Mesendoderm (in vitro differentiated cells): Measurements from ENCODE around the gene TTC33.

ENCODE experiments used
- DNase-seq: peaks from one replicate; pipeline ENCODE4 v3.0.0; 2013
- H2AK5ac ChIP-seq: 2 replicates; pipeline ENCODE4 v1.6.1; 2013; ENCODE audit warnings: low read length, inconsistent platforms
- H2BK120ac ChIP-seq: 2 replicates; pipeline ENCODE4 v1.6.1; 2013; ENCODE audit warnings: low read depth, mild to moderate bottlenecking, low read length, moderate library complexity, mixed read lengths
- H2BK15ac ChIP-seq: replicated peaks from 2 replicates; pipeline ENCODE4 v1.6.1; 2013; ENCODE audit warnings: low read depth, mild to moderate bottlenecking, moderate library complexity
- H2BK5ac ChIP-seq: 2 replicates; pipeline ENCODE4 v1.6.1; 2013; ENCODE audit warnings: low read length, inconsistent platforms
- H3K18ac ChIP-seq: 2 replicates; pipeline ENCODE4 v1.6.1; 2013; ENCODE audit warnings: mild to moderate bottlenecking, low read length, mixed read lengths
- H3K23ac ChIP-seq: one replicate; pipeline ENCODE4 v1.6.1; 2013; ENCODE audit warnings: low read length
- H3K27ac ChIP-seq: 2 replicates; pipeline ENCODE4 v1.5.1; 2013; ENCODE audit warnings: low read depth, mild to moderate bottlenecking, inconsistent platforms, low read length, moderate library complexity
- H3K27me3 ChIP-seq: 2 replicates; pipeline ENCODE4 v1.6.1; 2013; ENCODE audit warnings: low read length, control low read depth, mild to moderate bottlenecking, inconsistent platforms; ENCODE audit not compliant: insufficient read depth, poor library complexity
- H3K36me3 ChIP-seq: 2 replicates; pipeline ENCODE4 v1.6.1; 2013; ENCODE audit warnings: low read length, inconsistent platforms; ENCODE audit not compliant: control insufficient read depth, insufficient read depth
- H3K4ac ChIP-seq: one replicate; pipeline ENCODE4 v1.6.1; 2013; ENCODE audit warnings: low read depth, mild to moderate bottlenecking, low read length, moderate library complexity
- H3K4me1 ChIP-seq: 2 replicates; pipeline ENCODE4 v1.6.1; 2013; ENCODE audit warnings: low read depth, low read length, inconsistent platforms; ENCODE audit not compliant: control insufficient read depth
- H3K4me2 ChIP-seq: 2 replicates; pipeline ENCODE4 v1.6.1; 2013; ENCODE audit warnings: low read length
- H3K4me3 ChIP-seq: 2 replicates; pipeline ENCODE4 v1.5.1; 2013; ENCODE audit warnings: mild to moderate bottlenecking, low read length
- H3K56ac ChIP-seq: one replicate; pipeline ENCODE4 v1.6.1; 2013; ENCODE audit warnings: low read length
- H3K79me1 ChIP-seq: 2 replicates; pipeline ENCODE4 v1.6.1; 2013; ENCODE audit warnings: low read length, inconsistent platforms
- H3K79me2 ChIP-seq: 2 replicates; pipeline ENCODE4 v1.6.1; 2013; ENCODE audit warnings: mild to moderate bottlenecking, low read length; ENCODE audit not compliant: control insufficient read depth, insufficient read depth
- H3K9ac ChIP-seq: 2 replicates; pipeline ENCODE4 v1.6.1; 2013; ENCODE audit warnings: low read length, inconsistent platforms
- H4K5ac ChIP-seq: one replicate; pipeline ENCODE4 v1.6.1; 2013; ENCODE audit warnings: low read length
- H4K8ac ChIP-seq: one replicate; pipeline ENCODE4 v1.6.1; 2013; ENCODE audit warnings: low read depth, mild to moderate bottlenecking, control low read depth, low read length, moderate library complexity
- WGBS: extraction: QIAGEN DNeasy Blood & Tissue Kit; methylation state at CpG from one replicate; pipeline ENCODE4 v1.1.7; 2013; ENCODE audit warnings: low lambda C conversion rate, missing lambda C conversion rate; ENCODE audit not compliant: insufficient coverage; ENCODE audit errors: extremely low coverage; 5-methylcytosine and 5-hydroxymethylcytosine counted together

TTC33 gene

DNA sequence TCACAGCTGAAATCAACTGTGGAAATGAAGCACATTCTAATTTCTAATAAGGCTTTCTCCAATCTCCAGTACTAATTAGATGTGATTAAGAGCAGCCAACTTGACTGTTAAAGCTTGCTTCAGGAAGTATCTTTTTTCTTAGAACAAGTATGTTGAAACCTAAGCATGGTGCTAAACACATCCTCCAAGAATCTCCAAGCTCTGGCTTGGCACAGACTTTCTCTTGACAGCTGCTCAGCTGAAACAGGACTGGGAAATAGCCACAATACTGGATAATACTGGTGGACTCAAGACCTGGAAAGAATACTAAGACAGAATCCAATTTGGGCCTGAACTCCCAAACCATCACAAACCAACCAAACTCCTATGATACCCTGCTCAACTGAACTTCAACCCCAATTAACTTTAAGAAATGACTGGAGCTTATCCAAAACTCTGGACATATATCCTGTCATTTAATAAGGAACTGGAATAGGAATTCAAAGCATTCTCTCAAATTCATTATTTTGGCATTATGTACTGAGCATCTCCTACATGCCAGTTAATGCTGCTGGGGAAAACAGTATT lies 26.2 kb upstream of the TTC33 start:
- H4K5ac ChIP-seq = no peak overlapping the region
- no peak overlapping the region for H3K9ac ChIP-seq
- H3K4me3 ChIP-seq = no peak overlapping the region
- H3K4ac ChIP-seq = no peak overlapping the region
- peaks cover 50% of the 10 kb centered on the region for H3K79me2 ChIP-seq
- H3K56ac ChIP-seq = no peak overlapping the region
- no peak overlapping the region for H2BK120ac ChIP-seq
- no peak overlapping the region for H2BK5ac ChIP-seq
- H3K79me1 ChIP-seq = peaks cover 2% of the 10 kb centered on the region
- no peak overlapping the region for H2AK5ac ChIP-seq
- no peak overlapping the region for H3K4me2 ChIP-seq
- H3K27me3 ChIP-seq = no peaks in the 10 kb centered on the region
- no peak for DNase-seq
- no peaks in the 10 kb centered on the region for H3K36me3 ChIP-seq
- no peak overlapping the region for H3K27ac ChIP-seq
- H3K23ac ChIP-seq = no peak overlapping the region
- H2BK15ac ChIP-seq = no peak overlapping the region
- H4K8ac ChIP-seq = no peak overlapping the region
- H3K4me1 ChIP-seq = no peaks in the 10 kb centered on the region
- H3K18ac ChIP-seq = no peak overlapping the region

- Histone ChIP-seq H3K18ac (no peak overlapping the region), H2AK5ac (no peak overlapping the region), H3K23ac (no peak overlapping the region), H3K27ac (no peak overlapping the region), H2BK15ac (no peak overlapping the region), H3K79me2 (peaks cover 43% of the 10 kb centered on the region), H3K79me1 (peaks cover 2% of the 10 kb centered on the region), H2BK120ac (no peak overlapping the region), H4K8ac (no peak overlapping the region), H3K27me3 (no peaks in the 10 kb centered on the region), H3K9ac (no peak overlapping the region), H2BK5ac (no peak overlapping the region), H3K4me3 (no peak overlapping the region), H3K4me2 (no peak overlapping the region), H3K4me1 (no peaks in the 10 kb centered on the region), H3K36me3 (no peaks in the 10 kb centered on the region), H3K4ac (no peak overlapping the region), H3K56ac (no peak overlapping the region), H4K5ac (no peak overlapping the region)
- WGBS = 100% methylated on average over 2 of the region's 3 CpGs
- no peak for DNase-seq
Measured at GRCh38 chr5:40780858-40781257, 25.1 kb upstream of the TTC33 start.

DNA sequence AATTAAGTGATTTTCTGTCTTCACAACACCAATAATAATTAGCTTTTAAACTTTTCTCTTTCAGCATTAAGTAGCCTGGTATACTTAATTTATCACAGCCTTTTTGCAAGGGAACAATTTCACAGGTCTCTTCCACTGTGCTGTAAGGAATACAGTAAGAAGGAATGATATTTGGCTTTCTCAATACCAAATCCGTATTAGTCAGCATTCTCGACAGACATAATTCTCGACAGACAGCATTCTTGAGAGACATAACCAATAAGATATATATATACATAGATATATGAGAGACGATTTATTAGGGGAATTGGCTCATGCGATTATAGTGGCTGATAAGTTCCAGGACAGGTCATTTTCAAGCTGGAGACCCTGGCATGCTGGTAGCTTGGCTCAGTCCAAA lies 24.4 kb upstream of the TTC33 start:
- no CpG with 5 or more reads among the region's 5 CpGs for WGBS
- Histone ChIP-seq H3K18ac (no peak overlapping the region), H3K4me2 (no peak overlapping the region), H3K79me2 (peaks cover 37% of the 10 kb centered on the region), H2AK5ac (no peak overlapping the region), H4K8ac (no peak overlapping the region), H4K5ac (no peak overlapping the region), H3K9ac (no peak overlapping the region), H3K27ac (no peak overlapping the region), H3K4ac (no peak overlapping the region), H2BK120ac (no peak overlapping the region), H3K56ac (no peak overlapping the region), H2BK15ac (no peak overlapping the region), H2BK5ac (no peak overlapping the region), H3K79me1 (peaks cover 2% of the 10 kb centered on the region), H3K4me1 (no peaks in the 10 kb centered on the region), H3K23ac (no peak overlapping the region), H3K36me3 (no peaks in the 10 kb centered on the region), H3K4me3 (no peak overlapping the region), H3K27me3 (no peaks in the 10 kb centered on the region)
- DNase-seq = no peak

DNA sequence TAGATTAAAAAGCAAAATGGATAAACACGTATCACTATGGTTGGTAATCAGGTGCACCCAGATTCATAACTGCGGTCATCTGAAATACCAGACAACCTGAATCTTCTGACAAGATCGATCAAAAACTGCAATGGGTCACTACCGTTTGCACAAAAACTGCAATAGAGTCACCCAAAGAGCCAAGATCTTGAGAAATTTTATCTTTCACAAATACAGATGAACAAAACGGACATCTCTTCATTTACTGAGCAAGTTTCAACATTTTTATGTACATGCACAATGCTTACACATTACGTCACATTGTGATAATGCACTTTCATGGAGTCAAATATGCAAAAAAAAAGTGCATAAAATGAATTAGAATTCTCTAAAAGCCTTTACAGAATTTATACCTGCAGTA lies 23.8 kb upstream of the TTC33 start:
- no peak overlapping the region for H2AK5ac ChIP-seq
- H2BK120ac ChIP-seq = no peak overlapping the region
- H3K4me2 ChIP-seq = no peak overlapping the region
- no peak for DNase-seq
- H3K27me3 ChIP-seq = no peaks in the 10 kb centered on the region
- no peak overlapping the region for H3K23ac ChIP-seq
- no peak overlapping the region for H3K27ac ChIP-seq
- H3K9ac ChIP-seq = no peak overlapping the region
- H3K4me3 ChIP-seq = no peak overlapping the region
- H3K79me1 ChIP-seq = peaks cover 2% of the 10 kb centered on the region
- peaks cover 36% of the 10 kb centered on the region for H3K79me2 ChIP-seq
- H3K36me3 ChIP-seq = no peaks in the 10 kb centered on the region
- no peak overlapping the region for H4K5ac ChIP-seq
- no peak overlapping the region for H2BK5ac ChIP-seq
- no peak overlapping the region for H3K18ac ChIP-seq
- H4K8ac ChIP-seq = no peak overlapping the region
- no peak overlapping the region for H2BK15ac ChIP-seq
- H3K56ac ChIP-seq = no peak overlapping the region
- no peaks in the 10 kb centered on the region for H3K4me1 ChIP-seq
- no CpG with 5 or more reads among the region's 6 CpGs for WGBS
- no peak overlapping the region for H3K4ac ChIP-seq

DNA sequence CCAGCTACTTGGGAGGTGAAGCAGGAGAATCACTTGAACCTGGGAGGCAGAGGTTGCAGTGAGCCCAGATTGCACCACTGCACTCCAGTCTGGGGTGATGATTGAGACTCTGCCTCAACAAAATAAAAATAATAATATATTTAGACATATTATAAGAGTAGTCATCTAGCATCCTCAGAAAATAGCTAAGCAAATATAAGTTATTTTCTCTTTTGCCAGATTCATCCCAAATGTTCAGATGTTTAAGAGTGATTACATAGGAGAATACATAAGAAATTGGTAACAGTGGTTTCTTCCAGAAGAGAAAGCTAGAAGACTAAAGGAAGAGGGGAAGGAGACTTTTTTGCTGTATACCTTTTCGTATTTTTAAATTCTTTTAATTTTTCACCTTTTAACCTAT lies 22.4 kb upstream of the TTC33 start:
- Histone ChIP-seq H3K9ac (no peak overlapping the region), H3K27ac (no peak overlapping the region), H3K56ac (no peak overlapping the region), H2BK120ac (no peak overlapping the region), H2AK5ac (no peak overlapping the region), H3K4me3 (no peak overlapping the region), H2BK5ac (no peak overlapping the region), H3K27me3 (no peaks in the 10 kb centered on the region), H4K5ac (no peak overlapping the region), H3K18ac (no peak overlapping the region), H3K23ac (no peak overlapping the region), H3K4me1 (no peaks in the 10 kb centered on the region), H3K36me3 (no peaks in the 10 kb centered on the region), H2BK15ac (no peak overlapping the region), H3K79me1 (peaks cover 2% of the 10 kb centered on the region), H3K4ac (no peak overlapping the region), H3K79me2 (peaks cover 28% of the 10 kb centered on the region), H3K4me2 (no peak overlapping the region), H4K8ac (no peak overlapping the region)
- DNase-seq = no peak
- WGBS = no CpG with 5 or more reads among the region's 1 CpG

DNA sequence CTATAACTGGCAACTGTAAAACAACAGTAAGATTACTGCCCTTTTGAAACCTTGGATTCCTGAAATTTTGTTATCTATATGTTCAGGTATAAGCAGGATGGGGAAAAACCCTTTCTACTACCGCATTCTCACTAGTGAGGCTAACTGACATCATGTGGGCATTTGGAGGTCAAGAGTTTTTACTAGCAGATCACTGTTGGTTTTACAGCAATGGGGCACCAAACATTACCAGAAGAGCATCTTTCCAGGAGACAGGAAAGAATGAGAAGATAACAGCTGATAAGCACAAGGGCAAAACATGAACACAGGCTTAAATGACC lies 20.9 kb upstream of the TTC33 start:
- no peak overlapping the region for H2BK15ac ChIP-seq
- no peak overlapping the region for H3K27ac ChIP-seq
- no CpG with 5 or more reads among the region's 1 CpG for WGBS
- H4K5ac ChIP-seq = no peak overlapping the region
- no peak overlapping the region for H3K23ac ChIP-seq
- H3K27me3 ChIP-seq = no peaks in the 10 kb centered on the region
- no peak overlapping the region for H2BK5ac ChIP-seq
- no peak for DNase-seq
- no peak overlapping the region for H3K18ac ChIP-seq
- H3K79me2 ChIP-seq = peaks cover 20% of the 10 kb centered on the region
- no peaks in the 10 kb centered on the region for H3K4me1 ChIP-seq
- H3K4me3 ChIP-seq = no peak overlapping the region
- no peak overlapping the region for H3K56ac ChIP-seq
- no peak overlapping the region for H3K4me2 ChIP-seq
- no peak overlapping the region for H2BK120ac ChIP-seq
- no peak overlapping the region for H3K4ac ChIP-seq
- no peak overlapping the region for H3K9ac ChIP-seq
- H2AK5ac ChIP-seq = no peak overlapping the region
- no peaks in the 10 kb centered on the region for H3K36me3 ChIP-seq
- H3K79me1 ChIP-seq = peaks cover 2% of the 10 kb centered on the region
- H4K8ac ChIP-seq = no peak overlapping the region
